AG10803 (cell line): ENCODE results near the gene RUBCNL.

Experiments
- DNase-seq: peaks from one replicate; pipeline ENCODE4 v3.0.0; 2010; ENCODE audit warnings: low read depth
- H3K4me3 ChIP-seq: 2 replicates; pipeline ENCODE4 v1.5.1; 2011; ENCODE audit warnings: mild to moderate bottlenecking, low read length, control low read depth
- TF ChIP-seq, protein P1 (sequence below): conservative IDR thresholded peaks from 2 replicates; pipeline ENCODE4 v1.5.1; 2011; ENCODE audit warnings: mild to moderate bottlenecking, low read length, control low read depth, inconsistent platforms

The RUBCNL gene

DNA sequence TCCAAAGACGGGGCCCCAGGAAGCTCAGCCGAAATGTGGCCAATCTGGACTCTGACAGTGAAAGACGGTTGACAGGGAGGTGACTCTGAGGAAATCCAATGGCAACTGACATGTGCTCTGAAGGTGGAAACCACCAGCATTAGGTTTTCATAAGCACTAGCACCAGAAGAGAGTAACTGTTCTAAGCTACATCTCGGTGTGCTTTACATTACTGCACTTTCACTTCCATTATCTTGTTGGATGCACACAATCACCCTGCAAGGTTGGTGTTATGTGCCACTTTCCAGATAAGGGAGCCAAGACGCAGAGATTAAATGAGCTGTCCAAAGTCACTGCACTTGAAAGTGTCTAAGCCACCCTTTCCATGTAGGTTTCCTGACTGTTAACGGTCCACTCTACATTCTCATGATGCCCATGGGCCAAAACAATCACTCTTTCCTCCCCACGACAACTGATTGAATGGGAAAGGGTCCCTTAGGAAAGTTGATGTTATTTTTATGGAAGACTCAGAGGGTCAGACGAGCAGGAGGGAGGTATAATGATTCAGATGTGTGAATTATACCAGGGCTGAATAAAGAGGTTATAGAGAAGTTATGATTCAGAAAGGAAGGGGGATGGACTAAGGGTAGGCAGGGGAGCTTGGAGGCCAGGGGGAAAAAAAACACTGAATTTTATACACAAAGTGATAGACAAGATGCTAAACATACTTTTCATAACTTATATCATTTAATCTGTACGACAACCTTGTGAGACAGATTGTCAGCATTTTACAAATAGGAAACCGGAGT lies 52.8 kb downstream of the RUBCNL start:
- no peak overlapping the region for H3K4me3 ChIP-seq
- DNase-seq, result no peak
- TF ChIP-seq, protein P1, sequence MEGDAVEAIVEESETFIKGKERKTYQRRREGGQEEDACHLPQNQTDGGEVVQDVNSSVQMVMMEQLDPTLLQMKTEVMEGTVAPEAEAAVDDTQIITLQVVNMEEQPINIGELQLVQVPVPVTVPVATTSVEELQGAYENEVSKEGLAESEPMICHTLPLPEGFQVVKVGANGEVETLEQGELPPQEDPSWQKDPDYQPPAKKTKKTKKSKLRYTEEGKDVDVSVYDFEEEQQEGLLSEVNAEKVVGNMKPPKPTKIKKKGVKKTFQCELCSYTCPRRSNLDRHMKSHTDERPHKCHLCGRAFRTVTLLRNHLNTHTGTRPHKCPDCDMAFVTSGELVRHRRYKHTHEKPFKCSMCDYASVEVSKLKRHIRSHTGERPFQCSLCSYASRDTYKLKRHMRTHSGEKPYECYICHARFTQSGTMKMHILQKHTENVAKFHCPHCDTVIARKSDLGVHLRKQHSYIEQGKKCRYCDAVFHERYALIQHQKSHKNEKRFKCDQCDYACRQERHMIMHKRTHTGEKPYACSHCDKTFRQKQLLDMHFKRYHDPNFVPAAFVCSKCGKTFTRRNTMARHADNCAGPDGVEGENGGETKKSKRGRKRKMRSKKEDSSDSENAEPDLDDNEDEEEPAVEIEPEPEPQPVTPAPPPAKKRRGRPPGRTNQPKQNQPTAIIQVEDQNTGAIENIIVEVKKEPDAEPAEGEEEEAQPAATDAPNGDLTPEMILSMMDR, result no peak

DNA sequence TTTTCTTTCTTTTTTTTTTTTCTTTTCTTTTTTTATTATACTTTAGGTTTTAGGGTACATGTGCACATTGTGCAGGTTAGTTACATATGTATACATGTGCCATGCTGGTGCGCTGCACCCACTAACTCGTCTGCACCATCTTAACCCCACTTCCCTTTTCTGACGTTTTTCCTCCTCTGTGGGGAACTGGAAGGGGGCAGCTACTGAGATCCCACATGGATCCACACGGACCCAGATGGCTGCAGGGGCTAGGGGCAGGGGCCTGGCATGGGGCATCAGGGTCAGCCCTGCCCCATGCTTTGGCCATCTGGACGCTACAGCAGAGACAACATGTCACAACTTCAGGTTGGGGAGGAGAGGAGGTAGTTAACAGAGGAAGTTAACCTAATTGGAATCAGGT lies 54.3 kb downstream of the RUBCNL start:
- no peak for DNase-seq
- TF ChIP-seq, protein P1, result no peak
- no peak overlapping the region for H3K4me3 ChIP-seq

DNA sequence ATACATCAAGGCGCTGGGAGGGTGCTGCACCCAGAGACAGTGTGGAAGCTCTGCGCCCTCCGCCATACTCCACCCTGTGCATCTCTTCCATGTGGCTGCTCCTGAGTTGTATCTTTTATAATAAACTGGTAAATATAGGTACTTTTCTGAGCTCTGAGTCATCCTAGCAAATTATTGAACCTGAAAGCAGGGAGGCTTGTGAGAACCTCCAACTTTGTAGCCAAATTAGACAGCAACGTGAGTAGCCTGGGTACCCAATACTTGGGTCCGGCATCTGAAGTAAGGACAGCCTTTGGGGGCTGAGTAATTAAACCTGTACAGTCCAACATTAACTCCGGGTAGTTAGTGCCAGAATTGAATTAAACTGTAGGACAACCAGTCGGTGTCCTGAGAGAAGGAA lies 57.4 kb downstream of the RUBCNL start:
- DNase-seq, result no peak
- TF ChIP-seq, protein P1, result no peak

DNA sequence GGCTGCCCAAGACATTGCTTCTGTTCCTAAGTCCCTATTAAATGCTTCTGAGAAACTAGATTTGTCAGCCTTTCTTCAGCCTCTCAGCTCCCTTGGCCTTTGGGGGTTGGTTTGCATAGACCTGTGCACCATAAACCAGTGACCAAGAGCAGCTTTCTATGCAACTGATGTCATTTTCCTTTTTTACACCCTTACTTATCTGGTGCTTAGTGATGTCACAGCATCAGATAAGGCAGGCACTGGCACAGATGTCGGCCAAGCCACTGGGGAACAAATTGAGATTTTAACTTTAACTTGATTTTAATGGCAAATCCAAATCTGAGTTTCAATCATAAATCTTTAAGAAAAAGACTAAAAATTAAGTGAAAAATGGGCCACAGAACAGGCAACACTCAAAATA lies 59.8 kb downstream of the RUBCNL start:
- TF ChIP-seq, protein P1, result no peak
- H3K4me3 ChIP-seq, result no peak overlapping the region
- DNase-seq, result no peak

More for the DNA sequence above, 57.4 kb downstream of the RUBCNL start:
- H3K4me3 ChIP-seq, result no peak overlapping the region

DNA sequence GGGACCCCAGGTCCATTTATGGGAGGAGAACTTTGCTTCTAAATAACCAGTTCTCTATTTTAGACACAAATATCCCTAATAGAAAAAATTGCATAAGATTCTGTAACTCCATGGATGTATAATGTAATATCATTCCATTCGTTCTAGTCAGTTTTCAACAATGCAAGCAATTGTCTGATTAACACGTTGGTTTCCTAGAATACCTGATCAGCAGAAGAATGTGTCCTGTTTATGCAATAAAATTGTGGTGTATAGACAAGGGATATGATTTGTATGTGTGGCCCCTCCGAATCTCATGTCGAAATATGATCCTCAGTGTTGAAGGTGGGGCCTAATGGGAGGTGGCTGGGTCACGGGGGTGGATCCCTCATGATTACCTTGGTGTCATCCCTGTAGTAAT lies 62.1 kb downstream of the RUBCNL start:
- TF ChIP-seq, protein P1, result no peak
- peak; percentile 81 for DNase-seq
- no peak overlapping the region for H3K4me3 ChIP-seq

DNA sequence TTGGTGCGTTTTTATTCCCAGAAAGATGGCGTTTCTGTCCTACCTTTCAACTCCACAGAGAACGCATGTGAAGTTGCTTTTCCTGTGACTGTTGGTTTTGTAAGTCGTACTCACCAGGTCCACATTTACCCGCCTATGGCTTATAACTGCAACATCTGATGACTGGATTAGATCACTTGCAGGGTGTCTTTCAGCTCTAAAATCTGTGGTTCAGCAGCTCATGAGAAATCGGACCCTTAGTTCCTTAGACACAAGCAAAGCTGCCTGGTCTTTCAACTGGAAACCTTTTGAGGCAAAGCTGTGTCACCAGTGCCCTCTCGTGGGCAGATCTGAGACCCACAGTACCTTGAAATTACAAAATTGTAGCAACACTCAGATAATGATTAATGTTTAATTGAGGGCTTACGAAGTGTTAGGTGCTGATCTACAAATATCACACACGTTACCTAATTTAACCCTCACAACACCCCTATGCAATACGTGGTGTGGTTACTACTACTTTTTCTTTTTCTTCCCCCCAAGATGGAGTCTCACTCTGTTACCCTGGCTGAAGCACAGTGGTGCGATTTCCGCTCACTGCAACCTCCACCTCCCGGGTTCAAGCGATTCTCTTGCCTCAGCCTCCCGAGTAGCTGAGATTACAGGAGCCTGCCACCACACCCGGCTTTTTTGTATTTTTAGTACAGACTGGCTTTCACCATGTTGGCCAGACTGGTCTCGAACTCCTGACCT lies 65.4 kb downstream of the RUBCNL start:
- TF ChIP-seq, protein P1, result peak; percentile 86
- H3K4me3 ChIP-seq, result no peak overlapping the region
- DNase-seq, result peak; percentile 67

DNA sequence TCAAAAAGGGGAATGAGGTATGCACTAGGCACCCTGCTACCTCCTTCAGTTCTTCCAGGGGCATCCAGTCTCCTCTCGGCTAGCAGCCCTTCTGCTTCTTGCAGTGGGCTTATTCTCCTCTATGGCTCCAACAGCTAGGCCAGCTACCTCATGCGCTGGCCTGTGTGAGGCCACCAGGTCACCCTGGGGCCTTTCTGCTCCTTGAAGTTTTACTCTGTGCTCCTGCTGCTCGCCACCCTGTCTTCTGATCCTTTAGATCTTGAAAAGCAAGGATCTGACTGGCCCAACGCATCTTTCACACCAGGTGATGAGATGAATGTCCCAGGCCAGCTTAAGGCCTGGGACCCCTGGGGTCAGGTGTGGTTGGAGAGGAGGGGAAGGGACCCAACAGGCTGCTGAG lies 66.2 kb downstream of the RUBCNL start:
- DNase-seq, result no peak
- H3K4me3 ChIP-seq, result no peak overlapping the region
- TF ChIP-seq, protein P1, result no peak
